ENCODE measurements around the gene PTCH2.

- TF ChIP-seq CTCF (IDR thresholded peaks at IDR 0.05) (no peak), EP300 (IDR thresholded peaks at IDR 0.05) (no peak)
Measured at GRCh38 chr1:44830900-44831304, 12.2 kb downstream of the PTCH2 start.

All from tibial nerve (tissue), 4 donors.